NOMO-1 treated with DMSO at 0.1 percent for 48 hours (cell line): Measurements from ENCODE around the gene COL9A1.
A peak's percentile ranks its signal among the peaks of the same experiment; 100 is the strongest.

ENCODE experiments used
- DNase-seq: peaks from one replicate; lab custom pipeline; 2025; ENCODE audit not compliant: unreplicated experiment; lab: John Stamatoyannopoulos, UW

COL9A1 gene

DNA sequence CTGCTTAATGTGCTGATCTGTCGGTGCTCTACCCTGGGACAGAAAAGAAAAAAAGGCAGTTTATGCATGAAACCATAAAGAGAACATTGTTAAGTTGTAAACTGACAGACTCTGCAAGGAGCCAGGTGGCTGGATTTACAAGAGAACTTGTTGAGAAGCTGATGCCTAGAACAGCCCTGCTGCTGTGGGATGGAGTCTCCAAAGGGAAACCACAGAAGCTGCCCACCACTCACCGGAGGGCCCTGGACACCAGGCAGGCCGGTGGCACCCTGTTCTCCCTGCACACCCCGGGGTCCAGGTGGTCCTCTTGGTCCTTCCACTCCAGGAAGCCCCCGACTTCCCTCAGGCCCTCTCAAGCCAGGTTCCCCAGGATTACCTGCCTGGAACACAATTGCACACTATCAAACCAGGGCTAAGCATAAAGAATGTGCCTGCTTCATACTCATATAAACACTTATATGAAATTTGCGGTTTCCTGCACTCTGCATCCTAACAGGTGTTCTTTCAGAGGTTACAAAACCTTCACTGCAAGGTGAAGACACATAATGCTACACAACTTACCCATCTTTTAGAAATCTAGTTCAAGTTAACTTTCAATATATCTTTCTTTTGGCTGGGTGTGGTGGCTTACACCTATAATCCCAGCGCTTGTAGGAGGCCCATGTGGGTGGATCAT lies 68.2 kb downstream of the COL9A1 start:
- no peak for DNase-seq

DNA sequence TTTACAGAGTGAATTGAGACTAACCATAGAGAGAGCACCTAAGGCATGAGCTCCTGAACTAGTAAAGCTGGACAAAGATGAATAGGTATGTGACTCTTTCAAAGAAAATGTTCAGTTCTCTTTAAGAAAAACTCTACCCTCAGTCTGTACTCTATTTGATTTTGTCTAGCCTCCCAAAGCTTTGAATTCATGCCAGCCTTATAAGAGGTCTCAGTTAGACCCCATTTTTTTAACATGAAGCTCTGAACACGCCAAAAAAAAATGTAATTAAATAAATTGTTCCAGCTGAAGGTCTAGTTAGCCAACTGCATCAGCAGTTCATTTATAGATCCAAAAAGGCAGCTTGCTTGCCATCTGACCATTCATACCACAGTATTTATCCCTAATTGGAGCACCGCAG lies 71.6 kb downstream of the COL9A1 start:
- DNase-seq, result no peak

DNA sequence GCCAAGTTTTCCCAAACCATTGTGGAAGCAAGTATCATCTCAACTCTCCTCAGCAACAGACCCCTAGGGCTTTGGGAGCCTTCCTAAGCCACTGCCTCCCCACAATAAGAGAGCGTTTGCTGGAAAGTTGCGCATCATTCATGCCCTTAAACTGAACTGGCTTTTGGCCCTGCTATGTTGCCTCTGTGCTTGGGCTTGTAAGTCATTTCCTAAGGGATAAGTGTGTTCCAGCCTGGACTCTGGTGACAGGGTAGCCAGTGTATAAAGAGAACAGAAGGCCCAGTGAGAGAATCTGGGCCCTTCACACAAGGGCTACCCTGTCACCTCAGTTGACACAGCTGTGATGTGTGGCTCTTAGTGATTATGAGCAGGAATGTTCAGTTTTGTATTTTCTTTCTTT lies 77.8 kb downstream of the COL9A1 start:
- no peak for DNase-seq

DNA sequence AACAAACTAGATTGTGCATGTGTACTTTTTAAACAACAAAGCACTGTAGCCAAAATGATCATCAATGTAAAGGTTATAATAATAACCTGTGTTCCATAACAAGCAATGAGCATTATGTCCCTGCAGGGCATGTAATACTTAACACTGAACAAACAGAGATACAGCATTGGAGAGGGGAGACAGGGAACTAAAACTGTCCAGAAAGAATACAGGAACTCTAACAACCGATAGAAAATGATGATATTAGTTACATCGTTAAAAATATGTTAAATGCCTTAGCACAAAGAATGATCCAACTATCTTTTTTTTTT lies 80.5 kb downstream of the COL9A1 start:
- DNase-seq, result no peak

DNA sequence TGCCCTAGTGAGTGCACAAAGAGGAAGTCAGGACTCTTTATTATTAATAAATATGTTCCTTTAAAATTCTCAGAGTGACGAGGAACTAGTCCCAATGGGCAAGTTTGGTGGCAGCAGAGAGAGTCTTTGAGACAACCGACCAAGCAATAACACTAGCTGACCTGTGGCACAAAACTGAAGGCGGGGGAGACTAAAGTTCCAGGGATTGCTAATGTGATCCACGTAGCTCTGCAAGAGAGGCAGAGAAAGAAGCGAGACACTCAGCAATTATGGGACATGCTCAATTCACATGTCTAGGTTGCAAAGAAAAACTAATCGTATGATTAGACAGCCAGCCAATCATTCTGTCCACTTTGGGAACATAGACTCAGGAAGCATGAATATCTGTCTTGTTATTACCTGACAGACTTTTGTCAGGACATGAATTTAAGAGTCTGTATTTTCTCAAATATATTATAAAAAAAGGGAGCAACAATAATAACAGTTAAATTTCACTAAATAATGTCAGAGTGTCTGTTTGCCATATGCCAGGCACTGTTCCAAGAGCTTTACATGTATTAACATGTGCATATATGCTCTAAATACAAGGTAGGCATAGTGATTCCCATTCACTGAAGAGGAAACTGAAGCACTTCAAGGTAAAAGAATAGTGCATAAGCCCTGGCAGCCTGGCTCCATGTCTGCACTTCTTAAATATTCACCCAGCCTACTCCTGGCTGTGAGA lies 81.0 kb downstream of the COL9A1 start:
- no peak for DNase-seq

DNA sequence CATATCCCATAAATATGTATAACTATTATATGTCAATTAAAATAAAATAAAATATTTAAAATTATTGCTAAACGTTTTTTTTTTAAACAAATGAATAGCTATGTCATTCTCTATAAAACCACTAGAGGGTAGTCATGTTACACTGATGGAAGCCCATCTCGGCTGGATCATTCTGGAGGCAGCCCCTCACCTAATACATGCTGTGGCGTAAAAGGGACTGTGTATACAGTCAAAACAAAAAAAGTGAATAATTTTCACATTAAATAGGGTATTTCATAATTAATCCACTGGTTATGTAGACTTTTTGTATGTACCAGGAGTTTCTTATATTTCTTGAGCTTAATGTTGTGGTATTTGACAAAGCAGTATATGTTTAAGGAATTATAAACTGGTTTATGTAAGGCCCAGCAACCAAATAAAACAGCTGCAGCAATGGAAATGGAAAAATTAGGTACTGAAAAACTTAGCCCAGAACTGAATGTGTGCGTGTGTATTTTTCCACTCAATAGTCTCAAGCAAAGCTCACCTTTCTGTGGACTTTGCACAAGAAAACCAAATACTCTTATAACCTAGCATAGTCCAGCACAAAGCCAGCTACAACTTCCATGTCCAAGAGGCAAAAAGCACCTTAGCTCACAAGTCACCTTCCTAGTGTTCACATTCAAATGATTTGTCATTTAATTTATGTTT lies 81.7 kb downstream of the COL9A1 start:
- DNase-seq, result peak; percentile 16

DNA sequence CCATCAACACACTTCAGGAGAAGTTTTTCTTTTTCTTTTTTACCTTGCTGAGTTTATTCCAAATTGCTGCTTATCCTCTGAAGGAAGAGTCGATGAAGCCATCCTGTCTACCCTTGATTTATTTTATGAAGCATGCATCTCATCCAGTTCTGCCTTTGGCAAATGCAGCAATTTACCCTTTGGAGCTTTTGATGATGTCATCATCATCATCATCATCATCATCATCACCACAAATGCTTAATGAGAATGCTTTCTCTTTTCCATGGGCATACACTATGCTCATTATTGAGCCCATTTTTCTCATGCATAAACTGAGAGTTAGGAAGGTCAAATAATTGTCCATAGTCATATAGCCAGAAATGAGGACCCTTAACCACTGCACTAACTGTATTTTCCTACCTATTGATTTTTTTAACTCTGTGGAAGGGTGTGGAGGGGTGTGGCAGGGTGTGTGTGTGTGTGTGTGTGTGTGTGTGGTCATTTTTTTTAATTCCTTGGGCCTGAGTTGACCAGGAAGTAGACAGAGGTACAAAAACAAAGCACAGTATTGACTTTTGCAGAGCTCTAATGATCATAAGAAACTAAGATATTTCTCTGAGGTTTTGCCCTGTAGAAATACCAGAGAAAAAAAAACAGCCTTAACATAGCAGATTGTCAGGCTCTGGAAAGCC lies 82.8 kb downstream of the COL9A1 start:
- no peak for DNase-seq

DNA sequence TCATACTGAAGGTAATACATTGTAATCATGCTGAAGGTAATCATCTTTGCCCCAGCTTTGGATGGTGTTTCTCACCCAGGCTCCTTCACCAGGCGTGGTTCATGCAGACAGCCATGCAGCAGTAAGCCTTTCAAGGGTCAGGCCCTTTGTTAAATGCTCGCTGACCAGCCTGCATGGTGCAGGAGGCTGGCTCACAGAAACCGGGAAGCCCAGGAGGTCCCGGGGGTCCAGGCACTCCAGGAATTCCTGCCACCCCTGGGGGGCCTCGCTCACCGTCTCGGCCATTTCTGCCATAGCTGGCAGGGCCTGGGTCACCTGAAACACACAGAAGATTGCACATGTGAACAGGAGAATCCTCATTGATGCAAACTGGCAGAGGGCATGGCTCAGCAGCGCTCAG lies 86.1 kb downstream of the COL9A1 start:
- DNase-seq, result no peak

DNA sequence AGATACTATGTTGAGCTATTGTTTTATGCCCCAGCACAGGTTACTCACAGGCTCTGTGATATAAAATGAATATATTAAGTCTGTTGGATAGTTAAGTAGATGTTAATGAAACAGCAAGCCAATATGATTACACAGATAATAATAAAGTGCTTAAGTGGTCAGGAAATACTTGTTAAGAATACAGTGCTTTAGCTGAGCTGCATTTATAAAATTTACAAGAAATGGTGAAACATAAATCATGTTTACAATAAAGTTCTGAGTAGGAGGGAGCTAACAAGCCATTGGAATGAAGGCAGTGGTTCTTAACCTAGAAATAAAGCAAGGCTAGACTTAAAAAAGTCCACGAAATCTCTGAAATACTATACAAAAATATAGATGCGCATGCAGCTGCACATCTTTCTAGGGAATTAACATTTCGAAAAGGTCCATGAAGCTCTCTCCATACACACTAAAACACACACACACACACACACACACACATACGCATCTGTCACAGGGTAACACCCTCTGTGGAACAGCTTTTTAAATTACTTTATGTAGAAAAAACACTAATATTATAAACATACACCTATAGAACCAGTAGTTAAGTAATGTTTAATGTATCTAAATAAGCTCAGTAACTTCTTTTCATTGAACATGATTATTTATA lies 87.3 kb downstream of the COL9A1 start:
- no peak for DNase-seq

DNA sequence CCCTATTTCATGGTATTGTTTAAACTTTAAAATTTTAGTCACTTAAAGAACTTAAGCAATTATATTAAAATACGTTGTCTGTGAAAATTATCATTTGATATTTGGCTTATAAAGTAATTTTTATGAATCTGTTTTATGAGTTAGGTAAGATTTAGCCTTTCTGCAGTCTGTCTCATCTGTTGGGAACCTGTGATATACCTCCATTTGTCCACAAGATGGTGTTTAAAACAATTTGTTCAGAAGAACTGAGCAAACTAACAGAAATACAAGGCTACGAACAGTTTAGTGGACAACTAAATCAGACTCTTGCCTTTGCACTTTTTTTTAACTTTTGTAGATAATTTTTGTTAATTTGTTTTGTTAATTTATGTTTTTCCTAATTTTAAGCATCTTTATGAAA lies 92.4 kb downstream of the COL9A1 start:
- DNase-seq, result no peak

DNA sequence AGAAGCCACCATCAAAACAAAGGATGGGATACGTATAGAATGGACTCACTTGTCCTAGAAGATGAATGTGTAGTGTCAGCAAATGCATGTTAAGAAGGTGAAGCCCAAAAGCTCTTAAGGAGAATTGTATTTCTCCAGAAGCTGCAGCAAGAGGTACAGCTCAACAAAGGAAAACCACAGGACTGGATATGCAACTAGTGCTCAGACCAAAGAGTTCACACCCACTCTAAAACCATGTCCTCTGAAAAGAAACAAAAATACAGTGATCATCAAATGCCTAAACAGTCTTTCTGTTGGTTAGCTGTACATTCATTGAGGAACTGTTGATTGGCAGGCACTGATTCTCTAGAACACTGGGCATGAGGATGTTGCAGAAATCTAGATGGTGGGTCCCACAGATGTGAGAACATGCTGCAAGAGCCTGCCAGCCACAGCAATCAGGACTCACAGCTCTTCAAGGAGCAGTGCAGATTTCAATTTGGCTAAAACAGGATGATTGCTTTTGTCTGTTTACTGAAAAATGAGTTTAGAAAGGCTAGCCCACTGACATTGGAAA lies 94.6 kb downstream of the COL9A1 start:
- no peak for DNase-seq

DNA sequence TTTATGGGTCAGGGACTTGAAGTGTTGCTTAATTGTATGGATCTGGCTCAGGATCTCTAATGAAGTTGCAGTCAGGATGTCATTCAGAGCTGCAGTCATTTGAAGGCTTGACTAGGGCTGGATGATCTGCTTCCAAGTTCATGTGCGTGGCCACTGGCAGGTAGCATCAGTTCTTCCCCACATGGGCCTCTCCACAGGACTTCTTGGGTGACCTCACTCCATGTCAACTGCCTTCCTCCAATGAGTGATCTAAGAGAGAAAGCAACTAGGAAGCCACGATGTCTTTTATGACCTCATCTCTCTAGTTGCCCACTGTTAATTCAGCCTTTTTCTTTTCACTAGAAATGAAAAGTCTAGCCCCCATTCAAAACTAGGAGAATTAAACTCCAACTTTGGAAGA lies 104.1 kb downstream of the COL9A1 start:
- no peak for DNase-seq

DNA sequence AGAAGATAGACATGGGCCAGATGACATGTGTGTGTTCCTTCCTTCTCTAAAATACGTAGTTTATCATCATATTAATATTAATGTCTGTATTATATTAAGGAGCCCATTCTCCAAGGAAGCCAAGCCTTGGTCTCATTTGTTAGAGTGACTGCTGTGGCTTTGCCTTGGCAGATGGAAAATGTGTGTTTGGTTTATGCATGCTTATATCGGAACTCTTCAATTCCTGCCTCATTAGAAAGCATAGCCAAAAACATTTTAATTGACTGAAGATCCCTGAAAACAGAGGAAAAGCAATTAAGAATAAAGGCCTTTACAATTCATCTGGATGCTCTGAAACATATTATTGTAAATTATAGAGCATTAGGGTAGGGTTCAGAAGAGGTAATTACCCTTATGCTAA lies 106.4 kb downstream of the COL9A1 start:
- DNase-seq, result no peak

DNA sequence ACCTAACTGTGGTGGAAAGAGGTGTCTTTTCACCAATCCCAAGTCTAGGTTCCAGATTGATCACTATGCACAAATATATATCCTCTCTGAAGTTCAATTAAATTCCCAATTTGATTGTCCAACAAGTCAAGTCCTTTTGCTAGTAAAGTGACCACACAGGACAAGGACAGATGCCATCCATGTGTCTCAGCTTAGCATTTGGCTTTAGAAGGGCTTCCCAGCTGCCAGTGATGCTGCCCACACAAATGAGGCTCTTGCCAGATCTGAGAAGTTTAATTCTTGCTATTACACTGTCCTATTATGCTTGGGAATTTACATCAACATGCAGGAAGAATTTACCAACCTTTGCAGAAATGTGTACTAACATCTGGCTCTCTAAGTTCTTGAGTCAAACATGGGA lies 108.5 kb downstream of the COL9A1 start:
- DNase-seq, result no peak

DNA sequence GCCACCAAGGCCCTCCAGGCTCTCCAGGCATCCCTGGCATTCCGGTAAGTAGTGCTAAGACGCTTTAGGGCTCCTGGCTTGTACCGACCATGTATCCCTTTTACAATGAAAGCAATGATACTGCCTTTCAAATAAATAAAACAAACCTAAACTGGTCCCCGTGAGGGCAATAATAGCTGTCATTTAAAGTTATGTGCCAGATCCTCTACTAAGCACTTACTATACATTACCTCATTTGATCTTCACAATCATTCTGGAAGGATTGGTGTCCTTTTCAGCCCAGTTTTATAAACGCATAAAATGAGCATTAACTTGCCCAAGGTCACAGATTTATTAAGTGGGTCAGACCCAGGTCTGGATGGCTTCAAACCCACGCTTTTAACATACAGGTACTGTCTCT lies 114.7 kb downstream of the COL9A1 start:
- no peak for DNase-seq

DNA sequence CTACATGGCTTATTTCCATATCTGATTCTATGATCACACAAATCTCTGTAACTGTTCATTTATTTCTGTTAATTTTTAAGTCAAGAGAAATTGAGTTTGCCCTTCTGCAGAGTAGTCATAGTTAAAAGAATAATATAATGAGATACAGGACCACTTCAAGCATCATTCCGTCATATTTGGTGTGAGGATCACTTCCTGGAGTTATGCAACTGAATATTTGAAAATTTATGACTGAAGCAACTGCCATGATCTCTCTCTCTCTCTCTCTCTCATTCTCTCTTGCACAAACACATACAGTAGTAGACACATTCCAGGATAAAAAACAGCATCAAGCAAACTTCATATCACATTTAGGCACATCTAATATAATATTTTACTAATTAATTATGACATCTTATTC lies 116.4 kb downstream of the COL9A1 start:
- DNase-seq, result no peak

DNA sequence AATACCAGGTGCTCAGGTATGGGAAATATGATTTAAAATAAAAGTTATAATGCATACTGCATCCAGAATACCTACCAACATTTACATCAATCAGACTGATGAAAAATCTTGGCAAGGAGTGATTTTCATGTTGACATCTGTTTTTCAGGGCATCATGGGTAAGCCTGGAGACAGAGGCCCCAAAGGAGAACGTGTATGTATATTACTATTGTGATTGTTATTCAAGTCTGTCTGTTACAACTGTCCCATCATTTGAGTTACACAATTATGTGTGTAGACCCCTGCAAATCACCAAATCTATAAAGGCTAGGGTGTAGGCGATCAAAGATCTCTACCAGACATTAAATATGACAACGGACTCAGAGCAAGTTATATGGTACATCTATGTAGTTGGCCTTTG lies 118.2 kb downstream of the COL9A1 start:
- no peak for DNase-seq

DNA sequence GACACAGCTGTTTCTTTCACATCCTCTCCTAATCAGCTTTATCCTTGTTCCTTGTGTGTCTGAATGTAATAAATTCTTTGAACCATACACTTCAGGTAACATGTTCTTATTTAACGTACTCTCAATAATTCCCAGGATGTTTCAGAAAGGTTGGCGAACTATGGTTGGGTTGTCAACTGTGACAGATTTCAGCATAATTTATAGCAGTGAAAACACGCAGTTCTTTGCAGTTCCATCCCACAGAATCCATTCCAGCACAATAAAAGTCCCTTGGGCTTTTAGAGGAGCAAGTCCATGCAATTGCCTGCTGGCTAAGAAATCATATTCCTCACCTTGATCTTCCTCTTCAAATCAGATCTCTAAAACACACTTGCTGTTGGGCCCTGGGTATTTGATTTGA lies 119.3 kb downstream of the COL9A1 start:
- no peak for DNase-seq

DNA sequence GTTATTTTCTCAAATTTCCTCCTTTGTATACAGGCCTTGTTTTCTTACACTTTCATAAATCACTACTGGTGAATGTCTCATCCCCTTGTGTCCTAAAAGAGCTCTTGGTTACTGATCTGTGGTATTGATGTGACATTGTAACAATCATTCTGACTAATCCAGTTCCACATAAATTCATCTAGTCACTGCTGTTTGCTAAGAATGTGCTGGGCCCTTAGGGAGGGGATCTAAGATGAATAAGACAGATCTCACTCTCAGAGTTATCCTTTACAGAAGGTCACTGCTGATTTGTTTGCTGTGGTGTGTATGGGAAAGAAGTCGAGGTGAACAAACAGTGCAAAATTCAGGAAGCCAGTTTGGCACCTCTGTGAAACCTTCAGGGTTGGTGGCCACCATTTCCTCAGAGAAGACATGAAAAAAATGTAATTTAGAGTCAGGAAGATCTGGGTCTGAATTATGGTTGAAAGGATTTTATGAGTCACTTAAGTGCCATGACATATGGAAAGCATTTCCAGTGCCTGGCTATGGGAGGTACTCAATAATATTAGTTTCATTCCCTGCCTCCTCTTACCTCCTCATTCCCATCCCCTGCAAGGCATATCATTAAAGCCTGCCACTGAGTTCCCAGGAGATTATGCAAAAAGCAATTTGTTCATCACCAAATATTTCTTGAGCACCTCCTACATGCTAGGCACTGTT lies 121.8 kb downstream of the COL9A1 start:
- no peak for DNase-seq

DNA sequence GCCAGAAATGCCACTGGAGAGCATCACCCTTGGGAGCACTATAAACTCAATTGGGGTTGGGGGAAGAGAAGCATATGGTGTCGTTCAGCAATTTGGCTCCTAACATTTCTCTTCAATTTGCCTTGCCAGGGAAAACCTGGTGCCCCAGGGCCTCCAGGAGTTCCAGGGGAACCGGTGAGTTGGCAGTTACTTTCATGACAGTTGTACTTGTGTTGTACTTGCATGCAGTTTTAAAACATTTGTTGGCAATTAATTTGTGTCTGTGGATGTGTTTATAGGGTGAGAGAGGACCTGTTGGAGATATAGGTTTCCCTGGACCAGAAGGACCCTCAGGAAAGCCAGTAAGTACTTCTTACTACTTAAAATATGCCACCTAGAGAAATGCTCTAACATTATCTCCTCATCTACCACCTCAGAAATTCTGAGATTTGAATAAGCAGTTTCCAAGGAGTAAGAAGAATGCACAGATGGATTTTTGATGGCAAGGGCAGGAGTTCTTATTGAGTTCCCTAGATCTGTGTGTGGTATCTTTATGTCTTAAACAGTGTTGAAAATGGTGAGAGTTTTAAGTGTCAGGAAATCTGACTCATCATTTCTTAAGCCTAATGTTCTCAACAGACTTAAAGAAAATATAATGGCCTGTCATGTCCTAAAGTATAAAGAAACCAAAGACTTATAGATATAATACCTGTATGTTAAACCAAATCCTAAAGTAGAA lies 122.5 kb downstream of the COL9A1 start:
- no peak for DNase-seq
